ENCODE data around the gene SORL1-AS1.

Gene SORL1-AS1

DNA sequence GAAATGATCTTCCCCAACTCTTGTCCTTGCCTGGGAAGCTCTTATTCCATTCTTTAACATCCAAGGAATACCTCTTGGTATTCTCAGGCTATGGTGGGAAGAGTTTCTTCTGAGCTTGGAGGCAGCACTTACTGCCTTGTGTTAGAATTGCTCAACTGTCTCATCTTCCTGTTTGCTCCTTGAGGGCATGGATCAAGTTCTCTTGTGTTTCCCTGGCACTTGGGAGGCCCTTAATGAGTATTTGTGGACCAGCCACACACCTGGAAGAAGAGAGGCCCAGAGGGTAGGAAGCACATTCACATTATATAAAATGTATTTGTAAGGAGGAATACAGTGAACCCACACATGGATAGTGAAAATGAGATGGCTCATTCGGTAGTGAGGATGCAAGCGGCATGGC, 3.4 kb upstream of the SORL1-AS1 start:
- H3K79me1 ChIP-seq (ENCODE audit: insufficient read depth, low read depth, low read length, poor library complexity, severe bottlenecking), result peaks cover 1% of the 10 kb centered on the region
- H3K23me2 ChIP-seq (ENCODE audit: insufficient read length, low read depth, low read length, poor library complexity, severe bottlenecking), result peaks cover 12% of the 10 kb centered on the region
- no peak overlapping the region for H2BK15ac ChIP-seq (ENCODE audit: low read depth, low read length)
- Mint-ChIP-seq H3K27ac (peak overlapping the region; percentile 53 to 83 (median 74); a peak in 5 of 7 replicates), H3K27me3 (ENCODE audit: low read depth) (peaks cover 5% of the 10 kb centered on the region), H3K4me1 (peaks cover 82 to 86% of the 10 kb centered on the region in 2 experiments), H3K9me3 (no peaks in the 10 kb centered on the region), H3K36me3 (ENCODE audit: insufficient read depth in 1 of 3, low read depth in 3 of 3) (peaks cover 5 to 6% (median 6%) of the 10 kb centered on the region in 3 experiments), H3K4me3 (peak overlapping the region in 1 of 2 experiments; percentile 19; a peak in 1 of 5 replicates)
- H3K9me3 ChIP-seq (ENCODE audit: control insufficient read depth, low read depth, low read length), result no peaks in the 10 kb centered on the region
- H3K4me1 ChIP-seq (ENCODE audit: insufficient read depth, low read length), result peaks cover 19% of the 10 kb centered on the region; the same call in 1 of the 2 replicates
- WGBS (ENCODE audit: extremely low coverage, insufficient read length, low lambda C conversion rate), result no CpG with 5 or more reads among the region's 2 CpGs
- no peak overlapping the region for H4K8ac ChIP-seq (replicated peaks; ENCODE audit: insufficient read length, low read depth, low read length)
- no peak overlapping the region for H3K14ac ChIP-seq (ENCODE audit: insufficient read depth, low read length)
- H3K27ac ChIP-seq (ENCODE audit: insufficient read length, low read depth, low read length), result no peak overlapping the region
- H2BK12ac ChIP-seq (ENCODE audit: insufficient read length, low read depth, low read length), result no peak overlapping the region
- no peak for DNase-seq
- H3K9ac ChIP-seq (ENCODE audit: extremely low read depth, insufficient read length, low read length), result no peak overlapping the region
- peak overlapping the region; percentile 16 for H3K4me2 ChIP-seq (ENCODE audit: insufficient read depth, insufficient read length, low read length)
- no peak overlapping the region for H4K91ac ChIP-seq (ENCODE audit: insufficient read length, low read depth, low read length)
- no peak overlapping the region for H3K23ac ChIP-seq (ENCODE audit: insufficient read length, low read depth, low read length)
- TF ChIP-seq, protein P1, sequence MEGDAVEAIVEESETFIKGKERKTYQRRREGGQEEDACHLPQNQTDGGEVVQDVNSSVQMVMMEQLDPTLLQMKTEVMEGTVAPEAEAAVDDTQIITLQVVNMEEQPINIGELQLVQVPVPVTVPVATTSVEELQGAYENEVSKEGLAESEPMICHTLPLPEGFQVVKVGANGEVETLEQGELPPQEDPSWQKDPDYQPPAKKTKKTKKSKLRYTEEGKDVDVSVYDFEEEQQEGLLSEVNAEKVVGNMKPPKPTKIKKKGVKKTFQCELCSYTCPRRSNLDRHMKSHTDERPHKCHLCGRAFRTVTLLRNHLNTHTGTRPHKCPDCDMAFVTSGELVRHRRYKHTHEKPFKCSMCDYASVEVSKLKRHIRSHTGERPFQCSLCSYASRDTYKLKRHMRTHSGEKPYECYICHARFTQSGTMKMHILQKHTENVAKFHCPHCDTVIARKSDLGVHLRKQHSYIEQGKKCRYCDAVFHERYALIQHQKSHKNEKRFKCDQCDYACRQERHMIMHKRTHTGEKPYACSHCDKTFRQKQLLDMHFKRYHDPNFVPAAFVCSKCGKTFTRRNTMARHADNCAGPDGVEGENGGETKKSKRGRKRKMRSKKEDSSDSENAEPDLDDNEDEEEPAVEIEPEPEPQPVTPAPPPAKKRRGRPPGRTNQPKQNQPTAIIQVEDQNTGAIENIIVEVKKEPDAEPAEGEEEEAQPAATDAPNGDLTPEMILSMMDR (conservative IDR thresholded peaks at IDR 0.05), result no peak
- H3K56ac ChIP-seq (ENCODE audit: insufficient read length, low read depth, low read length), result no peak overlapping the region
- H3K18ac ChIP-seq (ENCODE audit: insufficient read length, low read depth, low read length), result no peak overlapping the region
- no peak overlapping the region for H2AK5ac ChIP-seq (ENCODE audit: insufficient read length, low read length)
- no peaks in the 10 kb centered on the region for H3K27me3 ChIP-seq (ENCODE audit: insufficient read depth, low read length)
- no peak overlapping the region for H3T11ph ChIP-seq (ENCODE audit: low read length)
- no peak overlapping the region for H2AFZ ChIP-seq (ENCODE audit: low read length)
- H2BK20ac ChIP-seq (ENCODE audit: low read depth, low read length, poor library complexity, severe bottlenecking), result no peak overlapping the region
- H3K79me2 ChIP-seq (ENCODE audit: insufficient read depth, low read length), result peaks cover 31% of the 10 kb centered on the region; the same call in 1 of the 2 replicates
- no peaks in the 10 kb centered on the region for H4K20me1 ChIP-seq (ENCODE audit: control insufficient read depth, insufficient read depth, insufficient read length)
- H2BK5ac ChIP-seq (ENCODE audit: insufficient read length, low read length), result no peak overlapping the region
- no peak overlapping the region for H4K5ac ChIP-seq (ENCODE audit: insufficient read length, low read depth, low read length)
- H2BK120ac ChIP-seq (ENCODE audit: low read depth, low read length, poor library complexity, severe bottlenecking), result no peak overlapping the region
- no peak overlapping the region for H3K4ac ChIP-seq (ENCODE audit: low read depth, low read length)
